Fibroblast of skin of right biceps (primary cell): ENCODE measurements around the gene CNOT2.

Experiments
- DNase-seq: peaks from one replicate; pipeline ENCODE4 v3.0.0-alpha.2; 2013

CNOT2 gene

GRCh38 chr12:70309348-70309747 lies 66.1 kb downstream of the CNOT2 start:
- peak; percentile 24 for DNase-seq

- no peak for DNase-seq
These were observed 70.9 kb downstream of the CNOT2 start for GRCh38 chr12:70314145-70314544.

- DNase-seq, result no peak
These were observed 74.5 kb downstream of the CNOT2 start for GRCh38 chr12:70317781-70318180.

GRCh38 chr12:70319605-70320004 lies 76.4 kb downstream of the CNOT2 start:
- DNase-seq, result no peak

- DNase-seq, result no peak
These were observed 78.0 kb downstream of the CNOT2 start for GRCh38 chr12:70321191-70321590.

- DNase-seq, result no peak
These were observed 84.3 kb downstream of the CNOT2 start for GRCh38 chr12:70327541-70327940.

- DNase-seq, result no peak
These were observed 86.5 kb downstream of the CNOT2 start for GRCh38 chr12:70329728-70330127.

- no peak for DNase-seq
These were observed 86.9 kb downstream of the CNOT2 start for GRCh38 chr12:70330158-70330557.

GRCh38 chr12:70332236-70332635 lies 89.0 kb downstream of the CNOT2 start:
- DNase-seq, result no peak

- DNase-seq, result no peak
These were observed 91.5 kb downstream of the CNOT2 start for GRCh38 chr12:70334742-70335141.

- DNase-seq, result peak; percentile 27
These were observed 95.3 kb downstream of the CNOT2 start for GRCh38 chr12:70338531-70338930.

- DNase-seq, result no peak
These were observed 107.8 kb downstream of the CNOT2 start for GRCh38 chr12:70351076-70351475.

GRCh38 chr12:70353780-70354660 lies 110.8 kb downstream of the CNOT2 start:
- no peak for DNase-seq

- no peak for DNase-seq
These were observed 111.6 kb downstream of the CNOT2 start for GRCh38 chr12:70354787-70355186.

- DNase-seq, result no peak
These were observed 112.7 kb downstream of the CNOT2 start for GRCh38 chr12:70355972-70356371.

- no peak for DNase-seq
These were observed 116.4 kb downstream of the CNOT2 start for GRCh38 chr12:70359458-70360197.

GRCh38 chr12:70360218-70360617 lies 117.0 kb downstream of the CNOT2 start:
- no peak for DNase-seq

- DNase-seq, result no peak
These were observed 121.6 kb downstream of the CNOT2 start for GRCh38 chr12:70364695-70365397.

GRCh38 chr12:70365398-70365647 lies 122.1 kb downstream of the CNOT2 start:
- DNase-seq, result no peak

- peak; percentile 48 for DNase-seq
These were observed 122.7 kb downstream of the CNOT2 start, which contains the start of gene KCNMB4 for GRCh38 chr12:70365648-70366518. KCNMB4 (plus strand) TSS chr12:70366290; CDS start chr12:70366735, 445 bp downstream.

- peak; percentile 38 for DNase-seq
These were observed 123.5 kb downstream of the CNOT2 start for GRCh38 chr12:70366581-70367257.
